Dedifferentiated amniotic fluid mesenchymal stem cell (primary cell): Measurements from ENCODE around the gene STEAP1B.
"Not testable (repeated sequence)": the region's sequence is repeated elsewhere in the genome, so short reads cannot be mapped to it uniquely, and the experiment has no call there.

Experiments used
- DNase-seq: peaks from one replicate; pipeline ENCODE4 v3.0.0-alpha.2; 2016; ENCODE audit errors: extremely low spot score

Gene STEAP1B

GRCh38 chr7:22499888-22500689, at the start of gene STEAP1B:
Gene STEAP1B, minus strand, starts transcription at chr7:22500188. Its CDS starts 5,333 bp downstream, at chr7:22494855.
- not testable (repeated sequence) for DNase-seq

DNA sequence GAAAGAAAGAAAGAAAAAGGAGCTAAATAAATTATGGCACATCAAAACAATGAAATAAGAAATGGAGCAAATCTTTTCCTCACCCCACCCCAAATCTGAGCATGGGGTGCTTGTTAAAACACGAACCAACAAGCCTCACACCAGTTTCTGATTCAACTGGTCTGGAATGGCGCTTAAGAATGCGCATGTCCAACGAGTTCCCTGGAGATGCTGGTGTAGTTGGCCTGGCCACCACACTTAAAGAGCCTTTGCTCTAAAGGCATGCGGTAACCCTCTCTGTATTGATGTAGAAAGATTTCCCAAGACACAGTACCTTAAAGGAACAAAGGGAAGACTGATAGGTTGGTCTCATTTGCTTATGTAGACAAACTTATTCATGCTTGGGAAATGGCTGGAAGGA, 49.1 kb upstream of the STEAP1B start:
- no peak for DNase-seq

DNA sequence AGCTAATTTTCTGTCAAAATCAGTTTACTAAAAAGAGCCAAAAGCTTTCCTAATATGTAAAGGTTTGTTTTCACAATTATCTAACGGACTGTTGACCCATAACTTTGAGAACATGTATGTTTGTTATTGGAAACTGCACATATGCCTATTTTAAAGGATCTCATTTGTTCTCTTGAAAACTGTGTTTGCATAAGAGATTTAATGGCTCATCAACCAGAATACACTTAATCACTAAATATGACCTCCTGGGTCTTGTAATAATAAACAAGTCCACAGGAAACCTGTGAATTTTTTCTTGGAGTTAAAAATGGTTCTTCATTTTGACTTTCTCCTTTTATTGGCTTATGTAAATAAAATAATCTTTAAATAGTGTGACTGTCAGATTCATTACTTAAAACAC, 48.3 kb upstream of the STEAP1B start:
- no peak for DNase-seq

DNA sequence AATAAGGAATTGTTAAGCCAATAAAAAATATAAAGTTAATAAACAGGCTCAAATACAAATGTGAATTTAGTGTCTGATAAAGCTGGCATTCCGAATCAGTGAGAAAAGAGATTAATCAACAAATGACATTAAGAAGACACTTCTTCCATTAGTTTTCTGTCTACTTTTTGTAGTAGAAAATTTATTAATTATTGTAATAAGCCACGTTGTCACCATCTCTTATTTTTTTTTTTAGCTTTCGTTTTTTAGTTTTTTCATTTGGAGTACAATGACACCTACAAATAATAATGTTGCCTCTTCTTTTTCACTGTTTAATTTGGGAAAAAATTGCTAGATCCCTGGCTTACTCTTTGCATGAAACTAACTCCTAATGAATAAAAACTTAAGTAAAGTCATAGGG, 46.8 kb upstream of the STEAP1B start:
- DNase-seq: no peak

- no peak for DNase-seq
Observed at GRCh38 chr7:22545529-22545928, 45.5 kb upstream of the STEAP1B start.

DNA sequence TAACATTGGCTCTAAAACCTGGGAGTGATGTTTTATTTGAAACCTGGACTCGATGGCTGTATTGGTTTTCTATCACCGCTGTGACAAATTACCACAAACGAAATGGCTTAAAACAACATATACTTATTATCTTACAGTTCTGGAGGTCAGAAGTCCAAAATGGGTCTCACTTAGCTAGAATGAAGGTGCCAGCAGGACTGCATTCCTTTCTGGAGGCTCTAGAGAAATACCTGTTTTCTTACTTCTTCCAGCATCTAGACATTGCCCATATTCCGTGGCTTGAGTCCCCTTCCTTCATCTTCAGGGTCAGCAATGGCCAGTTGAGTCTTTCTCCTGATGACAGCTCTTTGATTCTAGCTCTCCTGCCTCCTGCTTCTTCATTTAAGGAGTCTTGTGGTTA, 44.3 kb upstream of the STEAP1B start:
- DNase-seq: no peak

DNA sequence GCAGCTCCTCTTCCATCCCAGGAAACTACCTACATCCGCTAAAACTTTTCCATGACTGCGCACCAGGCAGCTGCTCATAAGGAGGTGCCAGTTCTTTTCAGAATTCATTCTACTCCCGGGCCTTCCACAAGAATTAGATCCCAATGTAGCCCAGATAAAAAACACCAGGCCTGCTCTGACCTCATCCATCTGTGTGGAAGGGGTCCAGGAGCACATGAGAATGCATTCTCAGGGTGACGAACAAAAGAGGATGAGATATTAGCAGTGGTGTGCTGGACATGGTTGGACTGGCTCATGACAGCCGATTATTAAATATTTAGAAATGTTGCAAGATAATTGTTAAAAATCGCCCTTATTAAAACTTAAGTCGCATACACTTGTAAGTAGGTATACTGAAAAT, 43.2 kb upstream of the STEAP1B start:
- no peak for DNase-seq

DNA sequence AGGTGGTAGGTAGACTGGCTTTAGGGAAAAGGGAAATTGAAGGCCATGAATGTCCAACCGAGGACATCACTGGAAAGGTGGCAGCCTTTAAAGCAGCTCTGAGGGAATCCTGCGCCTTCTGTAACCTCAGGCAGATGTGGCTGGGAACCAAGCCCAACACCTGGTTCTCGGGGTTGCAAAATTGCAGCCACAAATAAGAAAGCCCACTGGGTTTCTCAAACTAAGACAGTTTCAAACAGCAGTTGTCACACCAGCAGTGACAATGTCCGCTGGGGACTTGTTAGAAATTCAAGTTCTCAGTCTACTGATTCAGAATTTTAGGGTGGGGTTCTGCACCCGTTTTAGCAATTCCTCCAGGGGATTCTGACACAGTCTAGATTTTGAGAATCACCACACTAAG, 42.7 kb upstream of the STEAP1B start:
- no peak for DNase-seq

DNA sequence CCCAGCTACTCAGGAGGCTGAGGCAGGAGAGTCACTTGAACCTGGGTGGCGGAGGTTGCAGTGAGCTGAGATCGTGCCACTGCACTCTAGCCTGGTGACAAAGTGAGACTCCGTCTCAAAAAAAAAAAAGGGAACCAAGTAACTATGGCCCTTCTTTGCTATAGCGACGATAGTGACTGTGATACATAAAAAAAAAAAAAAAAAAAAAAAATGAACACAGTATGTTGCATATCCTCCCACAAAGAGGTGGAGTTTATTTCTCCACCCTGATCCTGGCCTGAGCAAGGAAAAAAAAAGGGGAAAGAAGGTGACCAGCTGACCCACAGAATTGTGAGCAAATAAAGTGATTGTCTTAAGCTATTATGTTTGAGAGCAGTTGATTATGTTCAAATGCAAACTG, 42.3 kb upstream of the STEAP1B start:
- no peak for DNase-seq

GRCh38 chr7:22541789-22542188, 41.8 kb upstream of the STEAP1B start:
- DNase-seq: no peak

GRCh38 chr7:22528537-22528936, 28.5 kb upstream of the STEAP1B start:
- DNase-seq: not testable (repeated sequence)

- not testable (repeated sequence) for DNase-seq
Observed at GRCh38 chr7:22524353-22524947, 24.5 kb upstream of the STEAP1B start.

DNA sequence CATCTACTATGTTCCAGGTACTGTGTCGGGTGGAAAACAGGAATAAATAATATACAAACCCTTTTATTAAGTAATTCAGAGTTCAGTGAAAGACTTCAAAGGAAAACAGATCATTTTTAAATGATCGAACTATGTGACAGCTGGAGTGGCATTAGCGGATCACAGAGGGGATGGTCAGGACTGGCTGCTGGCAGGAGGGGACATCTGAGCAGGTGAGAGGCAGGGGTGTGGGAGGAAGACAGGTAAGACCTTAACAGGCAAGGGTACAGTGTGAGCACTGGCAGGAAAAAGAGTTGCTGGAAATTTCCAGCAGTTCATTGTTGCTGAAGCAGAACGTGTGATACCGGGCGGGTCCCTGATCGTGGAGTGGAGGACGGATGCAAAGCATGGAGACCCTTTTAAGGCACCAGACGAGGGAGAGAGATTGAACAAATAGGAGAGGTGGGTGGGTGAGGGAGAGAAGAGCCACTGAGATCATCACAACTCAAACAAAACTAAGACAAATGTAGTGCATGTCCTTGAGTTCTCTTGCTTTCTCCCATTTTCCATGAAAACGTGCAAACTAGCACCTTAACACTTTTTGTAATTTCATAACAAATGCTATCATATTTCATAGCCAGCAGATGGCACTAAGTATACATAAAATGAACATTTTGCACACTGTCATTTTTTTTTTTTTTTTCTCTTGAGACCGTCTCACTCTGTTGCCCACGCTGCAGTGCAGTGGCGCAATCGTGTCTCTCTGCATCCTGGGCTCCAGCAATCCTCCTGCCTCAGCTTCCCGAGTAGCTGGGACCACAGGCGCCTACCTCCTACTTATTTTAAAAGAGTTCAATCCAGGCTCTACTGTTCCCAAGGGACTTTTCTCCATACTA, 23.7 kb upstream of the STEAP1B start:
- peak; percentile 61 for DNase-seq

DNA sequence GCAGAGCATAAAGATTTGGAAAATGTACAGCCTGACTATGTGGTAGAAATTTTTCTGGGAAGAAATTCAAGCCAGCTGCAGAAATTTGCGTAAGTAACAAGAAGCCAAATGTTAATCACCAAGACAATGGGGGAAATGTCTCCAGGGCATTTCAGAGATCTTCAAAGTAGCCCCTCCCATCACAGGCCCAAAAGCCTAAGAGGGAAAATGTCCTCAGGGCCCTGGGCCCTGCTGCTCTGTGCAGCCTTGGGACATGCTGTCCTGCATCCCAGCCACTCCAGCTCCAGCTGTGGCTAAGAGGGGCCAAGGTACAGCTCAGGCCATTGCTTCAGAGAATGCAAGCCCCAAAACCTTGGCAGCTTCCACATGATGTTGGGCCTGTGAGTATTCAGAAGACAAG, 19.6 kb upstream of the STEAP1B start:
- DNase-seq: not testable (repeated sequence)

DNA sequence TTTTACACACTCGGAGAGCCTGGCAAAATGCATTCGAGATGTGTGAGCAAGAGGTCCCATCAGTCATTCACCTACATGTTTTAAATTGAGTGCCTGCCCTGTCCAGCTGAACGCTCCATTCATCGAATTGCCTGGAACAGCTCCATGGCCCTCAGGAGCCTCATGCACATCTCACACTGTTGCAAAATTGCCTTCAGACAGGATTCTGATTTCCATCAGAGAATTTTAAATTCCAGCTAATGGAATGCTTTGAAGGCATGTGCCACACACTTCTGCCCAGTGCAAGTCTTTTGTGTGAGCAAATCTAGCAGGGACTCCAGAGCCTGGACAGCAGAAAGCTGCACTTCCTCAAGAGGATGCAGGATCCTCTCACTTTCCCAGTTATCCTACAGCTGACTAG, 17.0 kb upstream of the STEAP1B start:
- not testable (repeated sequence) for DNase-seq

- not testable (repeated sequence) for DNase-seq
Observed at GRCh38 chr7:22514963-22515362, 15.0 kb upstream of the STEAP1B start.

GRCh38 chr7:22507320-22507719, 7.3 kb upstream of the STEAP1B start:
- DNase-seq: not testable (repeated sequence)

DNA sequence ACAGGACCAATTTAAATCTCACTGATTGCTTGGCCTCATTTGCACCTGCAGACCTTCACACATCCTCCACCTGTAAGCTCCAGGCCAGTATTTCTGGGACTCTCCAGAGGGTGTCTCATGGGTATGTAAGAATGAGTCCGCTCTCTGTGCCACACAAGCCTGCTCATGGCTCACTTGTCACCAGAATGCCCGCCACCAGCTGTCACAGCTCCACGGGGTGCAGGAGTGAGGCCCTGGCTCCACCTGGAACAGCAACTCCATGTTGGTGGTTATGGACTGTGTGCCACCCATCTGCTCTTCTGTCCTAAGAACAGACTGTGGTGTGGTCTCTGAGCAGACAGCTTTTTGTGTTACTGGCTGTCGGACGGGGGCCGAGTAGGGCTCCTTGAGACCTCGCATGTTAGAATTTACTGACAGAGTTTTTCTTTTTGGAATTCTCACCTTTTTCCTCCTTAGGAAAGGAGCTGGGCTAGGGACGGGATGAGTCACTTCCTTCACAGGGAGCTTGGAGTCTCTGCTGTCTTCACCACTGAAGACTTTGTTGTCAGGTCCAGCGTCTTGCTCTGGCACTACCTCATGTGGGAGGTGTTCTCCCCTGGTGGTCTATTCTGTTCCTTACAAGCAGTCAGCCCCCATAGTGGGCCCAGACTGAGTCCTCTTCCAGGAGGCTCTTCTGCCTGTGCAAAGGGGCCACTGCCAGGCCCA, 6.5 kb upstream of the STEAP1B start:
- not testable (repeated sequence) for DNase-seq

- DNase-seq: not testable (repeated sequence)
Observed at GRCh38 chr7:22504519-22504918, 4.5 kb upstream of the STEAP1B start.

DNA sequence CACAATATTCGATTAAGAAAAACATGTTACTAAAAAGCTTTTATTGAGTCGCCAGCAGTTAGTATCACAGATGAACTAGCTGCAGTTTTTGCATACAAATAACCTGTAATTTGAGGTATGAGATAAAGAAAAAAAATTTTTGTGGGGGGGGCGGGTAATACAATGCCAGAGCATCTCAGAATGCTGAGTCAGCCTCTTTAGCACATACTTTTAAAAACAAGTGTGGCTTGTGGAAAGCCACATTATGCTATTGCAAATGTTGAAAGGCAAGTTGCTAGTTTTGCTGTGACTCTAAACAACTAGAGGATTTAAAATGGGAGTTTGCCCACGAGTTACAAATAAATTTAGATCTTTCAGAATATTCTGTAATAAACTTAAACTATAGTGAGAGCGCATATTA, 2.1 kb upstream of the STEAP1B start:
- DNase-seq: not testable (repeated sequence)

GRCh38 chr7:22501336-22501735, 1.3 kb upstream of the STEAP1B start:
- peak; percentile 51 for DNase-seq

- no peak for DNase-seq
Observed at GRCh38 chr7:22499044-22499443, 944 bp downstream of the STEAP1B start.
